Keratinocyte (primary cell): ENCODE results near the gene PEPD. TPM values are rescaled to one million over a fixed set of nuclear protein-coding genes. Genes with fewer than 3 reads are reported as not detected.

Source experiments
- DNase-seq: peaks from one replicate; pipeline ENCODE4 v3.0.0-alpha.2; 2011; ENCODE audit warnings: low read depth, missing footprints, low spot score
- FAIRE-seq: peaks from 2 replicates; lab custom pipeline; 2011; peaks lifted over from hg19 to GRCh38; lab: Jason Lieb, UNC
- H2AFZ ChIP-seq: 2 replicates; pipeline ENCODE4 v1.6.0; 2012; ENCODE audit warnings: low read length, control low read depth, inconsistent platforms; ENCODE audit not compliant: control insufficient read depth
- H3K27ac ChIP-seq: 2 replicates; pipeline ENCODE4 v1.5.1; 2011; ENCODE audit warnings: low read length; ENCODE audit not compliant: control insufficient read depth, insufficient read depth
- H3K27me3 ChIP-seq: 3 replicates; pipeline ENCODE4 v1.6.0; 2011; ENCODE audit warnings: low read length; ENCODE audit not compliant: control insufficient read depth, insufficient read depth; ENCODE audit errors: extremely low read depth
- H3K36me3 ChIP-seq, 2 experiments: 2 replicates in 1 of 2; 3 replicates in 1 of 2; pipeline ENCODE4 v1.5.1; 2011; ENCODE audit warnings: low read length in 2 of 2, mild to moderate bottlenecking in 1 of 2; ENCODE audit not compliant: control insufficient read depth in 2 of 2, insufficient read depth in 2 of 2; ENCODE audit errors: extremely low read depth in 1 of 2
- H3K4me1 ChIP-seq: 3 replicates; pipeline ENCODE4 v1.5.1; 2011; ENCODE audit warnings: low read length; ENCODE audit not compliant: control insufficient read depth, insufficient read depth; ENCODE audit errors: extremely low read depth
- H3K4me2 ChIP-seq: 3 replicates; pipeline ENCODE4 v1.6.0; 2011; ENCODE audit warnings: low read depth, low read length; ENCODE audit not compliant: control insufficient read depth, insufficient read depth; ENCODE audit errors: extremely low read depth
- H3K4me3 ChIP-seq, 3 experiments: fragments of 200-600 bp in 1 of 3; sonication (generic) in 1 of 3; 2 replicates in 2 of 3; 3 replicates in 1 of 3; pipeline ENCODE4 v1.5.1; 2011 to 2016; ENCODE audit warnings: low read length in 3 of 3, mild to moderate bottlenecking in 3 of 3, control low read depth in 2 of 3, inconsistent platforms in 1 of 3, low read depth in 1 of 3, mixed read lengths in 1 of 3, mixed run types in 1 of 3, moderate library complexity in 1 of 3; ENCODE audit not compliant: control insufficient read depth in 2 of 3, insufficient read depth in 2 of 3; ENCODE audit errors: extremely low read depth in 1 of 3
- H3K79me2 ChIP-seq: 2 replicates; pipeline ENCODE4 v1.6.0; 2012; ENCODE audit warnings: low read length; ENCODE audit not compliant: control insufficient read depth, insufficient read depth
- H3K9ac ChIP-seq: 3 replicates; pipeline ENCODE4 v1.6.0; 2011; ENCODE audit warnings: low read length; ENCODE audit not compliant: control insufficient read depth, insufficient read depth; ENCODE audit errors: extremely low read depth
- H3K9me1 ChIP-seq: 3 replicates; pipeline ENCODE4 v1.6.0; 2011; ENCODE audit warnings: low read length; ENCODE audit not compliant: control insufficient read depth, insufficient read depth; ENCODE audit errors: extremely low read depth
- H3K9me3 ChIP-seq: 2 replicates; pipeline ENCODE4 v1.5.1; 2012; ENCODE audit warnings: low read depth, low read length; ENCODE audit not compliant: control insufficient read depth
- H4K20me1 ChIP-seq: 3 replicates; pipeline ENCODE4 v1.6.0; 2011; ENCODE audit warnings: low read length; ENCODE audit not compliant: control insufficient read depth, insufficient read depth; ENCODE audit errors: extremely low read depth
- CTCF ChIP-seq, 3 experiments: IDR thresholded peaks in 1 of 3; conservative IDR thresholded peaks in 1 of 3; optimal IDR thresholded peaks in 1 of 3; 2 replicates in 2 of 3; 3 replicates in 1 of 3; pipeline versions ENCODE3 to v1.5.1; 2011; ENCODE audit warnings: low read length in 3 of 3, mild to moderate bottlenecking in 3 of 3, moderate library complexity in 2 of 3, control low read depth in 1 of 3, inconsistent platforms in 1 of 3; ENCODE audit not compliant: insufficient read depth in 2 of 3; ENCODE audit errors: extremely low read depth in 1 of 3
- EZH2 ChIP-seq: IDR thresholded peaks from one replicate; pipeline ENCODE4 v1.6.1; 2012; ENCODE audit warnings: inconsistent platforms, mild to moderate bottlenecking, low read length, moderate library complexity
- dilution Hi-C: fragments of 300-500 bp; cut with MboI; formaldehyde crosslinking; loops from one replicate; pipeline ENCODE4 v1.7.0; 2020; ENCODE audit warnings: low sequenced_read_pairs; ENCODE audit not compliant: extremely low pct_ligation_motif_present
- polyA plus RNA-seq, 5 experiments: library from polyadenylated mRNA; depleted of rRNA in 3 of 5; stranded (reverse) in 3 of 5; stranded (forward) in 1 of 5; unstranded in 1 of 5; fragments of >200 nt; gene quantifications; 1 replicate in 1 of 5; 2 replicates in 3 of 5; 3 replicates in 1 of 5; pipeline versions ENCODE4 v1.2.1 to v1.2.3, GENCODE V29; 2011 to 2012; ENCODE audit warnings: missing spikeins in 2 of 5, low read depth in 1 of 5, low replicate concordance in 1 of 5

Gene PEPD
- polyA plus RNA-seq, 1 donor (not counting 4 experiments of a cell fraction or from before 2014, with no cell fraction given): 36.9 TPM

GRCh38 chr19:33410915-33411401 lies 110.6 kb downstream of the PEPD start:
- TF ChIP-seq CTCF (optimal IDR thresholded peaks at IDR 0.05 in 1 of 3, IDR thresholded peaks at IDR 0.05 in 1 of 3, conservative IDR thresholded peaks at IDR 0.05 in 1 of 3; ENCODE audit: extremely low read depth in 1 of 3, insufficient read depth in 2 of 3, low read length in 3 of 3): no peak
- no peak for TF ChIP-seq EZH2
- Histone ChIP-seq H4K20me1 (no peaks in the 10 kb centered on the region), H3K27me3 (no peaks in the 10 kb centered on the region), H3K9me3 (no peaks in the 10 kb centered on the region), H3K9ac (no peak overlapping the region), H3K36me3 (no peaks in the 10 kb centered on the region), H3K4me2 (no peak overlapping the region), H3K4me1 (no peaks in the 10 kb centered on the region), H3K9me1 (no peaks in the 10 kb centered on the region), H3K4me3 (no peak overlapping the region), H3K27ac (no peak overlapping the region), H2AFZ (no peak overlapping the region), H3K79me2 (no peaks in the 10 kb centered on the region)
- DNase-seq (peak; percentile 11), FAIRE-seq (no peak)
- dilution Hi-C loops: no loop called here

- no peak for FAIRE-seq
- Histone ChIP-seq H3K27ac (no peak overlapping the region), H3K79me2 (no peaks in the 10 kb centered on the region), H3K4me3 (no peak overlapping the region), H3K9ac (no peak overlapping the region), H3K4me1 (no peaks in the 10 kb centered on the region), H3K4me2 (no peak overlapping the region), H4K20me1 (no peaks in the 10 kb centered on the region), H3K9me3 (no peaks in the 10 kb centered on the region), H3K36me3 (no peaks in the 10 kb centered on the region), H2AFZ (no peak overlapping the region), H3K9me1 (no peaks in the 10 kb centered on the region), H3K27me3 (no peaks in the 10 kb centered on the region)
- no peak for TF ChIP-seq EZH2
- no peak for DNase-seq
- dilution Hi-C loops: no loop called here
Observed at GRCh38 chr19:33409906-33410685, 111.5 kb downstream of the PEPD start.
